Measurements from ENCODE around the gene RANBP17. TPM values are rescaled to one million over a fixed set of nuclear protein-coding genes. Genes with fewer than 3 reads are reported as not detected.
A peak's percentile ranks its signal among the peaks of the same experiment; 100 is the strongest.

The RANBP17 gene
- total and polyA plus RNA-seq, 8 donors = 3.5 to 11.3 (median 7.9) TPM

GRCh38 chr5:170843870-170844269 is 17.9 kb upstream of the RANBP17 start:
- intact Hi-C loops (cut with DNase I) = no loop called here
- H3K9me3 ChIP-seq = no peaks in the 10 kb centered on the region
- no peak overlapping the region for H3K27ac ChIP-seq
- ATAC-seq (no peak), DNase-seq (no peak), FAIRE-seq (no peak)
- H3K4me3 ChIP-seq = no peak overlapping the region
- no peaks in the 10 kb centered on the region for H3K4me1 ChIP-seq
- 48 to 54% methylated on average over 2 of the region's 2 CpGs for WGBS, 2 donors
- no peaks in the 10 kb centered on the region for H3K27me3 ChIP-seq
- TF ChIP-seq CTCF (IDR thresholded peaks at IDR 0.05) = no peak
- H3K36me3 ChIP-seq = no peaks in the 10 kb centered on the region

- H3K4me3 ChIP-seq = no peak overlapping the region
- intact Hi-C loops (cut with DNase I) = no loop called here
- ATAC-seq = no peak
These were observed 17.2 kb upstream of the RANBP17 start for GRCh38 chr5:170844651-170845050.

GRCh38 chr5:170846416-170846815 is 15.4 kb upstream of the RANBP17 start:
- H3K4me1 ChIP-seq = no peaks in the 10 kb centered on the region
- intact Hi-C loops (cut with DNase I) = no loop called here
- no peaks in the 10 kb centered on the region for H3K36me3 ChIP-seq
- H3K9me3 ChIP-seq = no peaks in the 10 kb centered on the region
- no peak for ATAC-seq
- no peak overlapping the region for H3K27ac ChIP-seq
- H3K4me3 ChIP-seq = no peak overlapping the region
- DNase-seq = no peak
- FAIRE-seq = no peak
- no peaks in the 10 kb centered on the region for H3K27me3 ChIP-seq
- no peak for TF ChIP-seq CTCF (IDR thresholded peaks at IDR 0.05)

More at GRCh38 chr5:170844651-170845050, 17.2 kb upstream of the RANBP17 start:
- TF ChIP-seq CTCF (IDR thresholded peaks at IDR 0.05) = no peak
- Histone ChIP-seq H3K36me3 (no peaks in the 10 kb centered on the region), H3K9me3 (no peaks in the 10 kb centered on the region), H3K27me3 (no peaks in the 10 kb centered on the region), H3K27ac (no peak overlapping the region), H3K4me1 (no peaks in the 10 kb centered on the region)
- no peak for DNase-seq
- no peak for FAIRE-seq
- WGBS, 2 donors = 69 to 95% methylated on average over 2 of the region's 2 CpGs

DNA sequence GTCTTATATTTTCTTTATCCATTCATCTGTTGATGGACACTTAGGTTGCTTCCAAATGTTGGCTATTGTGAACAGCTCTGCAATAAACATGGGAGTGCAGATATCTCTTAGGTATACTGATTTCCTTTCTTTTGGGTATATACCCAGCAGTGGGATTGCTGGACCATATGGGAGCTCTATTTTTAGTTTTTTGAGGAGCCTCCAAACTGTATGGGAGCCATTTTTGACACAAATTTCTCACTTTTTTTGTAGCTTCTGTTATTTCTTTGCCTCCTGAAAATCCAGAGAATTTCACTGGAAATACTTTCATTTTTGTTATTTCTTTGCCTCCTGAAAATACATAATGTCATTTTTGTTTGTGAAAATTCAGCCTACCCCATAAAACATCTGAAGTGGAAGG is 15.0 kb upstream of the RANBP17 start:
- intact Hi-C loops (cut with DNase I) = no loop called here
- H3K4me1 ChIP-seq = no peaks in the 10 kb centered on the region
- no peak overlapping the region for H3K4me3 ChIP-seq
- no peak for FAIRE-seq
- no peaks in the 10 kb centered on the region for H3K36me3 ChIP-seq
- no peaks in the 10 kb centered on the region for H3K27me3 ChIP-seq
- no peak for TF ChIP-seq CTCF (IDR thresholded peaks at IDR 0.05)
- H3K9me3 ChIP-seq = no peaks in the 10 kb centered on the region
- DNase-seq = no peak
- ATAC-seq = no peak
- no peak overlapping the region for H3K27ac ChIP-seq

- H3K27ac ChIP-seq = no peak overlapping the region
- no peak overlapping the region for H3K4me3 ChIP-seq
- TF ChIP-seq CTCF (IDR thresholded peaks at IDR 0.05) = no peak
- H3K9me3 ChIP-seq = no peaks in the 10 kb centered on the region
- DNase-seq (peak in 1 of 6 donors; percentile 10), FAIRE-seq (no peak), ATAC-seq (no peak)
- intact Hi-C loops (cut with DNase I) = no loop called here
- no peaks in the 10 kb centered on the region for H3K36me3 ChIP-seq
- no peaks in the 10 kb centered on the region for H3K4me1 ChIP-seq
- WGBS, 2 donors = 51 to 58% methylated on average over 5 of the region's 5 CpGs
- no peaks in the 10 kb centered on the region for H3K27me3 ChIP-seq
These were observed 13.8 kb upstream of the RANBP17 start for GRCh38 chr5:170848033-170848432.

Measured in pancreas (tissue), 10 donors.